H1 (cell line): ENCODE results near the gene CKLF. TPM values are rescaled to one million over a fixed set of nuclear protein-coding genes. Genes with fewer than 3 reads are reported as not detected.

ENCODE experiments used
- CTCF ChIA-PET: fragments of 300-600 bp; sonication (Branson Sonifier 250); formaldehyde crosslinking; loops from one replicate; lab custom pipeline; 2021; ENCODE audit not compliant: partially characterized antibody; lab: Charles Lee
- POLR2A ChIA-PET: fragments of 300-600 bp; sonication (Branson Sonifier 250); formaldehyde crosslinking; loops from one replicate; lab custom pipeline; 2021; ENCODE audit warnings: inconsistent platforms; ENCODE audit not compliant: partially characterized antibody; lab: Charles Lee
- DNase-seq, 2 experiments: peaks; one replicate each; pipeline versions ENCODE4 v3.0.0 to v3.0.0-alpha.2; 2010 to 2022; ENCODE audit warnings: low spot score in 2 of 2, low read depth in 1 of 2, mixed read lengths in 1 of 2
- FAIRE-seq: peaks from 2 replicates; lab custom pipeline; 2011; peaks lifted over from hg19 to GRCh38; lab: Jason Lieb, UNC
- H2AFZ ChIP-seq: 2 replicates; pipeline ENCODE4 v1.8.1; 2012; ENCODE audit warnings: low read length, inconsistent platforms
- H2AK5ac ChIP-seq: 2 replicates; pipeline ENCODE4 v1.6.1; 2013; ENCODE audit warnings: low read depth, low read length
- H2BK120ac ChIP-seq: replicated peaks from 2 replicates; pipeline ENCODE3; 2013; ENCODE audit warnings: low read depth, low read length, inconsistent platforms
- H2BK12ac ChIP-seq: 2 replicates; pipeline ENCODE4 v1.6.1; 2013; ENCODE audit warnings: low read depth, low read length
- H2BK15ac ChIP-seq: 2 replicates; pipeline ENCODE4 v1.6.1; 2013; ENCODE audit warnings: low read length
- H2BK20ac ChIP-seq: 2 replicates; pipeline ENCODE4 v1.6.1; 2013; ENCODE audit warnings: low read length
- H2BK5ac ChIP-seq: 2 replicates; pipeline ENCODE4 v1.6.1; 2013; ENCODE audit warnings: low read depth, low read length
- H3K14ac ChIP-seq: 2 replicates; pipeline ENCODE4 v1.6.1; 2013; ENCODE audit warnings: inconsistent platforms; ENCODE audit not compliant: insufficient read length
- H3K18ac ChIP-seq: 2 replicates; pipeline ENCODE4 v1.6.1; 2013; ENCODE audit warnings: low read length; ENCODE audit errors: extremely low read depth
- H3K23ac ChIP-seq: 2 replicates; pipeline ENCODE4 v1.6.1; 2013; ENCODE audit warnings: inconsistent platforms; ENCODE audit not compliant: insufficient read length
- H3K23me2 ChIP-seq: 2 replicates; pipeline ENCODE4 v1.6.1; 2013; ENCODE audit warnings: low read depth, low read length
- H3K27ac ChIP-seq: 2 replicates; pipeline ENCODE4 v1.6.1; 2011; ENCODE audit warnings: low read depth, low read length, inconsistent platforms
- H3K27me3 ChIP-seq, 4 experiments: replicated peaks in 1 of 4; 1 replicate in 1 of 4; 2 replicates in 3 of 4; pipeline versions ENCODE4 v1.6.1 to v1.8.1; 2011 to 2013; ENCODE audit warnings: low read length in 3 of 4, mild to moderate bottlenecking in 3 of 4, inconsistent platforms in 2 of 4, mixed read lengths in 2 of 4, moderate library complexity in 1 of 4; ENCODE audit not compliant: control insufficient read depth in 3 of 4, insufficient read depth in 3 of 4; ENCODE audit errors: extremely low read depth in 1 of 4
- H3K36me3 ChIP-seq, 4 experiments: 2 replicates each; pipeline versions ENCODE4 v1.6.1 to v1.8.1; 2011 to 2013; ENCODE audit warnings: mild to moderate bottlenecking in 4 of 4, low read length in 3 of 4, moderate library complexity in 2 of 4, control low read depth in 1 of 4, inconsistent platforms in 1 of 4; ENCODE audit not compliant: insufficient read depth in 4 of 4, control insufficient read depth in 2 of 4
- H3K4ac ChIP-seq: replicated peaks from 2 replicates; pipeline ENCODE3; 2013; ENCODE audit warnings: low read length, low read depth, mixed read lengths, inconsistent platforms; ENCODE audit not compliant: insufficient read length
- H3K4me1 ChIP-seq, 4 experiments: replicated peaks in 1 of 4; 1 replicate in 1 of 4; 2 replicates in 3 of 4; pipeline versions ENCODE4 v1.6.1 to v1.8.1; 2011 to 2013; ENCODE audit warnings: low read length in 3 of 4, inconsistent platforms in 2 of 4, mixed read lengths in 1 of 4; ENCODE audit not compliant: insufficient read depth in 4 of 4, control insufficient read depth in 3 of 4
- H3K4me2 ChIP-seq, 2 experiments: 2 replicates each; pipeline versions ENCODE4 v1.6.1 to v1.8.1; 2011 to 2013; ENCODE audit warnings: low read depth in 2 of 2, low read length in 2 of 2, control low read depth in 1 of 2, inconsistent platforms in 1 of 2, mild to moderate bottlenecking in 1 of 2; ENCODE audit not compliant: insufficient read depth in 1 of 2
- H3K4me3 ChIP-seq, 4 experiments: fragments of 200-600, 300-600 bp in 1 of 4; sonication (generic), shearing (Covaris generic), sonication (Bioruptor Twin) in 1 of 4; 2 replicates each; pipeline versions ENCODE4 v1.5.1 to v1.8.1; 2011 to 2016; ENCODE audit warnings: low read length in 4 of 4, low read depth in 3 of 4, control low read depth in 2 of 4, inconsistent platforms in 2 of 4, mild to moderate bottlenecking in 2 of 4, mixed read lengths in 1 of 4, moderate library complexity in 1 of 4; ENCODE audit not compliant: insufficient read depth in 2 of 4; ENCODE audit errors: extremely low read depth in 1 of 4
- H3K56ac ChIP-seq: replicated peaks from 2 replicates; pipeline ENCODE3; 2013; ENCODE audit warnings: low read depth, mild to moderate bottlenecking, mixed read lengths, low read length, inconsistent platforms; ENCODE audit not compliant: insufficient read length
- H3K79me1 ChIP-seq: 2 replicates; pipeline ENCODE4 v1.6.1; 2013; ENCODE audit warnings: low read depth, low read length, control low read depth
- H3K79me2 ChIP-seq, 2 experiments: 2 replicates each; pipeline versions ENCODE4 v1.6.1 to v1.8.1; 2012 to 2013; ENCODE audit warnings: low read length in 2 of 2, mild to moderate bottlenecking in 2 of 2, inconsistent platforms in 1 of 2; ENCODE audit not compliant: insufficient read depth in 2 of 2, control insufficient read depth in 1 of 2
- H3K9ac ChIP-seq, 4 experiments: replicated peaks in 1 of 4; 1 replicate in 1 of 4; 2 replicates in 3 of 4; pipeline versions ENCODE4 v1.6.1 to v1.8.1; 2011 to 2013; ENCODE audit warnings: low read depth in 3 of 4, low read length in 3 of 4, control low read depth in 2 of 4, mild to moderate bottlenecking in 2 of 4, moderate library complexity in 2 of 4, inconsistent platforms in 1 of 4; ENCODE audit errors: extremely low read depth in 1 of 4
- H3K9me3 ChIP-seq, 2 experiments: 2 replicates each; pipeline versions ENCODE4 v1.6.1 to v1.8.1; 2012 to 2013; ENCODE audit warnings: mild to moderate bottlenecking in 2 of 2, moderate library complexity in 2 of 2, control low read depth in 1 of 2, inconsistent platforms in 1 of 2, low read depth in 1 of 2, low read length in 1 of 2, mixed read lengths in 1 of 2; ENCODE audit not compliant: insufficient read depth in 2 of 2
- H4K20me1 ChIP-seq, 2 experiments: replicated peaks in 1 of 2; 2 replicates each; pipeline versions ENCODE3 to v1.8.1; 2011 to 2013; ENCODE audit warnings: inconsistent platforms in 2 of 2, low read length in 2 of 2, mild to moderate bottlenecking in 1 of 2; ENCODE audit not compliant: insufficient read depth in 2 of 2, control insufficient read depth in 1 of 2
- H4K5ac ChIP-seq: 2 replicates; pipeline ENCODE4 v1.6.1; 2013; ENCODE audit warnings: low read length, low read depth, mixed read lengths, inconsistent platforms; ENCODE audit not compliant: insufficient read length
- H4K8ac ChIP-seq: 2 replicates; pipeline ENCODE4 v1.8.0; 2013; ENCODE audit warnings: mild to moderate bottlenecking, moderate library complexity, low read length, inconsistent platforms; ENCODE audit not compliant: insufficient read depth; ENCODE audit errors: extremely low read depth
- H4K91ac ChIP-seq: replicated peaks from 2 replicates; pipeline ENCODE3; 2013; ENCODE audit warnings: low read length, mixed read lengths, inconsistent platforms; ENCODE audit not compliant: insufficient read length
- SAP30 ChIP-seq: fragments of 300-600 bp; sonication (generic); IDR thresholded peaks from 2 replicates; pipeline ENCODE4 v1.7.1; 2012; ENCODE audit warnings: low read length, moderate library complexity, mild to moderate bottlenecking, inconsistent platforms; ENCODE audit not compliant: insufficient read depth, insufficient replicate concordance
- WGBS, 2 experiments: shearing (Covaris generic) in 1 of 2; methylation state at CpG; one replicate each; pipeline versions ENCODE4 v1.1.6 to v1.1.7; 2013 to 2015; ENCODE audit warnings: low lambda C conversion rate in 2 of 2, mixed read lengths in 2 of 2, inconsistent platforms in 1 of 2, low coverage in 1 of 2, missing lambda C conversion rate in 1 of 2; ENCODE audit not compliant: insufficient replicate concordance in 2 of 2, insufficient coverage in 1 of 2, insufficient read length in 1 of 2; ENCODE audit errors: extremely low coverage in 1 of 2, missing lambda C conversion rate in 1 of 2; 5-methylcytosine and 5-hydroxymethylcytosine counted together
- polyA plus RNA-seq, 7 experiments: library from polyadenylated mRNA; depleted of rRNA in 3 of 7; stranded (reverse) in 5 of 7; unstranded in 2 of 7; fragments of >200 nt in 5 of 7; fragments of 200-250 nt in 2 of 7; gene quantifications; 1 replicate in 5 of 7; 2 replicates in 1 of 7; 4 replicates in 1 of 7; pipeline versions ENCODE4 v1.2.1 to v1.2.3, GENCODE V29; 2011 to 2013; ENCODE audit warnings: missing spikeins in 2 of 7, mixed read lengths in 2 of 7
- total RNA-seq: library from RNA; stranded (reverse); fragmentation: NEBNext Ultra II Directional; extraction: Animal tissue kit (Norgen Biotek cat#: 25700); gene quantifications from 2 replicates; pipeline ENCODE4 v1.2.1, GENCODE V29; 2021

CKLF gene
- total and polyA plus RNA-seq, 2 of the 8 experiments (the other 6 are each of a cell fraction or from before 2014, with no cell fraction given) = 21.1 to 63.5 TPM

- H3K79me2 ChIP-seq = no peaks in the 10 kb centered on the region
- no peak overlapping the region for H3K4ac ChIP-seq
- no peaks in the 10 kb centered on the region for H3K36me3 ChIP-seq
- H2BK5ac ChIP-seq = peak overlapping the region; percentile 3; the same call in 1 of the 2 replicates
- H2BK12ac ChIP-seq = no peak overlapping the region
- H3K79me1 ChIP-seq = no peaks in the 10 kb centered on the region; the same call in 1 of the 2 replicates
- H3K27ac ChIP-seq = no peak overlapping the region
- no peak overlapping the region for H3K4me3 ChIP-seq
- no peak overlapping the region for H2AK5ac ChIP-seq
- H3K56ac ChIP-seq = no peak overlapping the region
- WGBS, 2 experiments = 99 to 100% methylated on average over 1 to 4 of the region's 4 CpGs
- no peak overlapping the region for H4K91ac ChIP-seq
- no peak overlapping the region for H2BK20ac ChIP-seq
- DNase-seq (no peak), FAIRE-seq (no peak)
- H3K4me1 ChIP-seq = peaks cover 0 to 12% (median 9%) of the 10 kb centered on the region in 4 experiments; a peak in 5 of 7 replicates
- peaks cover 0 to 4% of the 10 kb centered on the region in 2 experiments; a peak in 1 of 4 replicates for H3K9me3 ChIP-seq
- no peak overlapping the region for H4K5ac ChIP-seq
- H3K27me3 ChIP-seq = peaks cover 0 to 14% (median 7%) of the 10 kb centered on the region in 4 experiments; a peak in 5 of 7 replicates
- CTCF ChIA-PET = interaction anchor here (0.7 to 2.5 kb wide), 10 partner anchors 12 to 204 kb away, joined by 3 to 12 read pairs (median 4); no protein-coding TSS in a partner anchor
- H3K4me2 ChIP-seq = no peak overlapping the region
- H3K18ac ChIP-seq = no peak overlapping the region
- no peak overlapping the region for H4K8ac ChIP-seq
- no peak overlapping the region for H2BK120ac ChIP-seq
- no peaks in the 10 kb centered on the region for H4K20me1 ChIP-seq
- H3K9ac ChIP-seq = no peak overlapping the region
- H3K14ac ChIP-seq = no peak overlapping the region
- H2AFZ ChIP-seq = no peak overlapping the region
- no peak overlapping the region for H3K23ac ChIP-seq
- POLR2A ChIA-PET = interaction anchor here (1.1 kb wide), 1 partner anchor 36 kb away, joined by 4 read pairs; no protein-coding TSS in a partner anchor
- peak overlapping the region; percentile 72; the same call in 1 of the 2 replicates for H2BK15ac ChIP-seq
- H3K23me2 ChIP-seq = peaks cover 15% of the 10 kb centered on the region
- TF ChIP-seq SAP30 = no peak
These were observed 4.3 kb upstream of the CKLF start for GRCh38 chr16:66548068-66548467.
